GM13977 (cell line): ENCODE measurements around the gene ITIH3.

ENCODE experiments used
- DNase-seq: peaks from one replicate; pipeline ENCODE4 v3.0.0; 2012; ENCODE audit warnings: low spot score
- CTCF ChIP-seq: IDR thresholded peaks from 2 replicates; pipeline ENCODE4 v1.5.1; 2012; ENCODE audit warnings: mild to moderate bottlenecking, control low read depth; ENCODE audit not compliant: insufficient read depth; ENCODE audit errors: extremely low read depth, missing control alignments
- in situ Hi-C: fragments of 300-500 bp; cut with MboI; formaldehyde crosslinking; loops from one replicate; pipeline ENCODE4 v1.12.0; 2022; ENCODE audit warnings: low sequenced_read_pairs, low pct_unique_long_range_greater_than_20kb, mixed read lengths, inconsistent platforms; ENCODE audit not compliant: unreplicated experiment

The ITIH3 gene

GRCh38 chr3:52836471-52836845 is 41.9 kb downstream of the ITIH3 start:
- no peak for DNase-seq
- in situ Hi-C loops: no loop called here
- no peak for TF ChIP-seq CTCF

GRCh38 chr3:52836986-52837385 is 42.4 kb downstream of the ITIH3 start:
- no peak for TF ChIP-seq CTCF
- DNase-seq: no peak
- in situ Hi-C loops: no loop called here

GRCh38 chr3:52838561-52839267 is 44.1 kb downstream of the ITIH3 start:
- DNase-seq: no peak
- TF ChIP-seq CTCF: no peak
- in situ Hi-C loops: no loop called here

- in situ Hi-C loops: no loop called here
- no peak for DNase-seq
- TF ChIP-seq CTCF: no peak
Observed at GRCh38 chr3:52839268-52839575, 44.6 kb downstream of the ITIH3 start.

- no peak for TF ChIP-seq CTCF
- no peak for DNase-seq
- in situ Hi-C loops: no loop called here
Observed at GRCh38 chr3:52839892-52840545, 45.4 kb downstream of the ITIH3 start.

- DNase-seq: peak; percentile 55
- no peak for TF ChIP-seq CTCF
- in situ Hi-C loops: no loop called here
Observed at GRCh38 chr3:52841211-52841980, 46.8 kb downstream of the ITIH3 start.
